ENCODE data around the gene WDR18.

GRCh38 chr19:938233-938923, 45.8 kb upstream of the WDR18 start:
- TF ChIP-seq RAD21 (IDR thresholded peaks at IDR 0.05 in 1 of 2, conservative IDR thresholded peaks at IDR 0.05 in 1 of 2; ENCODE audit: low read depth in 2 of 2, low read length in 2 of 2) (no peak), CTCF (IDR thresholded peaks at IDR 0.05; ENCODE audit: control extremely low read depth in 1 of 3, insufficient read depth in 1 of 3, low read depth in 1 of 3, low read length in 3 of 3) (no peak), POLR2A (IDR thresholded peaks at IDR 0.05; ENCODE audit: control extremely low read depth in 1 of 2, low read depth in 2 of 2, low read length in 2 of 2) (no peak), ATF2 (IDR thresholded peaks at IDR 0.05; ENCODE audit: low read length) (no peak), EZH2 (IDR thresholded peaks at IDR 0.05; ENCODE audit: low read depth, low read length, severe bottlenecking) (no peak), YY1 (IDR thresholded peaks at IDR 0.05; ENCODE audit: low read depth, low read length) (no peak), ASH2L (IDR thresholded peaks at IDR 0.05; ENCODE audit: low read length) (no peak), USF2 (IDR thresholded peaks at IDR 0.05; ENCODE audit: low read length) (no peak), RFX5 (IDR thresholded peaks at IDR 0.05; ENCODE audit: borderline replicate concordance, low read depth, low read length) (no peak), POLR2AphosphoS5 (IDR thresholded peaks at IDR 0.05; ENCODE audit: low read depth, low read length) (no peak), CEBPB (IDR thresholded peaks at IDR 0.05; ENCODE audit: low read depth, low read length) (no peak), SIN3A (conservative IDR thresholded peaks at IDR 0.05 in 1 of 2, IDR thresholded peaks at IDR 0.05 in 1 of 2; ENCODE audit: low read depth in 1 of 2, low read length in 2 of 2) (no peak)

All from H1 (cell line).